ENCODE measurements around the gene RWDD1. TPM values are rescaled to one million over a fixed set of nuclear protein-coding genes. Genes with fewer than 3 reads are reported as not detected.

The RWDD1 gene
- total and polyA plus RNA-seq, 2 donors (not counting 1 experiment from before 2014, with no cell fraction given): 22.8 to 60.3 TPM

DNA sequence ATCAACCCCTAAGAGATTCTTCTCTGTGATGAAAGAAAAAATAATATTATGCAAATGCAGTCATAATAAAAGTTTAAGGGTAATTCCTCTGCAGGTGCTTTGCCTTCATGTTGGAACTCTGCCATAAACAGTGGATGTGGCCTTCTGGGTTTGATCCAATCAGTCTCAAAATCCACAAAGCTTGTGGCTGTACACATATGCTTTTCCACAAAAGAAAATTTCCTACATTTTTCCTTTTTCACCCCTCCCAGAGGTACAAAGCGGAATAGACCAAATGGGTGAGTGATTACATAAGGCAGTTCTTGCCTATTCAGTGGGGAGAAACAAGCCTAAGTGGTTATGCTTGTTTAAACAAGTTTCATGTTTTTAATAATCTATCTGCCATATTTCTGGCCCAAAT is 43.2 kb upstream of the RWDD1 start:
- TF ChIP-seq, protein P1, sequence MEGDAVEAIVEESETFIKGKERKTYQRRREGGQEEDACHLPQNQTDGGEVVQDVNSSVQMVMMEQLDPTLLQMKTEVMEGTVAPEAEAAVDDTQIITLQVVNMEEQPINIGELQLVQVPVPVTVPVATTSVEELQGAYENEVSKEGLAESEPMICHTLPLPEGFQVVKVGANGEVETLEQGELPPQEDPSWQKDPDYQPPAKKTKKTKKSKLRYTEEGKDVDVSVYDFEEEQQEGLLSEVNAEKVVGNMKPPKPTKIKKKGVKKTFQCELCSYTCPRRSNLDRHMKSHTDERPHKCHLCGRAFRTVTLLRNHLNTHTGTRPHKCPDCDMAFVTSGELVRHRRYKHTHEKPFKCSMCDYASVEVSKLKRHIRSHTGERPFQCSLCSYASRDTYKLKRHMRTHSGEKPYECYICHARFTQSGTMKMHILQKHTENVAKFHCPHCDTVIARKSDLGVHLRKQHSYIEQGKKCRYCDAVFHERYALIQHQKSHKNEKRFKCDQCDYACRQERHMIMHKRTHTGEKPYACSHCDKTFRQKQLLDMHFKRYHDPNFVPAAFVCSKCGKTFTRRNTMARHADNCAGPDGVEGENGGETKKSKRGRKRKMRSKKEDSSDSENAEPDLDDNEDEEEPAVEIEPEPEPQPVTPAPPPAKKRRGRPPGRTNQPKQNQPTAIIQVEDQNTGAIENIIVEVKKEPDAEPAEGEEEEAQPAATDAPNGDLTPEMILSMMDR (conservative IDR thresholded peaks at IDR 0.05 in 1 of 2, IDR thresholded peaks at IDR 0.05 in 1 of 2; ENCODE audit: low read depth in 1 of 2, low read length in 2 of 2): no peak
- TF ChIP-seq EZH2 (IDR thresholded peaks at IDR 0.05; ENCODE audit: low read length, missing control alignments): no peak
- H4K20me1 ChIP-seq (ENCODE audit: control insufficient read depth, extremely low read depth, insufficient read depth, low read length): no peaks in the 10 kb centered on the region
- H3K27me3 ChIP-seq (ENCODE audit: control insufficient read depth, insufficient read depth, low read length): no peaks in the 10 kb centered on the region
- H3K79me2 ChIP-seq (ENCODE audit: control insufficient read depth, insufficient read depth, low read length): no peaks in the 10 kb centered on the region
- H3K9me3 ChIP-seq (ENCODE audit: control insufficient read depth, insufficient read depth, low read depth, low read length): no peaks in the 10 kb centered on the region
- H3K9ac ChIP-seq (ENCODE audit: insufficient read depth, low read length): no peak overlapping the region
- peaks cover 3% of the 10 kb centered on the region for H3K4me1 ChIP-seq (ENCODE audit: control insufficient read depth, extremely low read depth, insufficient read depth, low read length)
- H3K4me2 ChIP-seq (ENCODE audit: extremely low read depth, insufficient read depth, low read length): no peak overlapping the region
- no peaks in the 10 kb centered on the region for H3K36me3 ChIP-seq (ENCODE audit: control insufficient read depth, insufficient read depth, low read length)
- H2AFZ ChIP-seq (ENCODE audit: low read length): no peak overlapping the region
- no peak for DNase-seq (ENCODE audit: low read depth in 2 of 2)
- no peak overlapping the region for H3K27ac ChIP-seq (ENCODE audit: insufficient read depth, low read length)
- H3K4me3 ChIP-seq (replicated peaks in 1 of 4; ENCODE audit: control extremely low read depth in 1 of 4, insufficient read depth in 1 of 4, low read depth in 3 of 4, low read length in 4 of 4): no peak overlapping the region

DNA sequence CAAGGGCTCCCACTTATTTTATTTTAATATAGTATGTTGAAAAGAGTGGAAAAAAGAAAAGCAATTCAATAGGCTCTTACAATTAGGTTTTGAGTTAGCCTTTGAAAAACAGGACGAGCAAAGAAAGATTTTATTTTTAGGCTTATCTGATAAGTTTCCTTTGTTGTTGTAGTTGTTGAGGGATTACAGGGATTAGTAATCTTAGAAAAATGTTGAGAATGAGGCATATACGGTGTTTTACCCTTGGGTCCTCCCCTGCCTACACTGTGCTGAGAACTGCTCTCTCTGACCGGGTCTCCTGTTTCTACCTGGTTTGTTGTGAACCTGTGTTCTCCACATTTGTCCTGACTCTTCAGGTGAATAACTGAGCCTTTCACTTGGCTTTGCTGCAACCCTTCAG is 42.5 kb upstream of the RWDD1 start:
- no peaks in the 10 kb centered on the region for H3K79me2 ChIP-seq (ENCODE audit: control insufficient read depth, insufficient read depth, low read length)
- peak in 1 of 2 donors; percentile 58 for DNase-seq (ENCODE audit: low read depth in 2 of 2)
- H3K4me2 ChIP-seq (ENCODE audit: extremely low read depth, insufficient read depth, low read length): no peak overlapping the region
- peak overlapping the region; percentile 22 for H2AFZ ChIP-seq (ENCODE audit: low read length)
- H3K9ac ChIP-seq (ENCODE audit: insufficient read depth, low read length): no peak overlapping the region
- peaks cover 3% of the 10 kb centered on the region for H3K4me1 ChIP-seq (ENCODE audit: control insufficient read depth, extremely low read depth, insufficient read depth, low read length)
- H3K36me3 ChIP-seq (ENCODE audit: control insufficient read depth, insufficient read depth, low read length): no peaks in the 10 kb centered on the region
- no peak overlapping the region for H3K27ac ChIP-seq (ENCODE audit: insufficient read depth, low read length)
- no peaks in the 10 kb centered on the region for H4K20me1 ChIP-seq (ENCODE audit: control insufficient read depth, extremely low read depth, insufficient read depth, low read length)
- TF ChIP-seq EZH2 (IDR thresholded peaks at IDR 0.05; ENCODE audit: low read length, missing control alignments): no peak
- TF ChIP-seq, protein P1 (conservative IDR thresholded peaks at IDR 0.05 in 1 of 2, IDR thresholded peaks at IDR 0.05 in 1 of 2; ENCODE audit: low read depth in 1 of 2, low read length in 2 of 2): no peak
- H3K4me3 ChIP-seq (replicated peaks in 1 of 4; ENCODE audit: control extremely low read depth in 1 of 4, insufficient read depth in 1 of 4, low read depth in 3 of 4, low read length in 4 of 4): no peak overlapping the region
- no peaks in the 10 kb centered on the region for H3K27me3 ChIP-seq (ENCODE audit: control insufficient read depth, insufficient read depth, low read length)
- H3K9me3 ChIP-seq (ENCODE audit: control insufficient read depth, insufficient read depth, low read depth, low read length): no peaks in the 10 kb centered on the region

DNA sequence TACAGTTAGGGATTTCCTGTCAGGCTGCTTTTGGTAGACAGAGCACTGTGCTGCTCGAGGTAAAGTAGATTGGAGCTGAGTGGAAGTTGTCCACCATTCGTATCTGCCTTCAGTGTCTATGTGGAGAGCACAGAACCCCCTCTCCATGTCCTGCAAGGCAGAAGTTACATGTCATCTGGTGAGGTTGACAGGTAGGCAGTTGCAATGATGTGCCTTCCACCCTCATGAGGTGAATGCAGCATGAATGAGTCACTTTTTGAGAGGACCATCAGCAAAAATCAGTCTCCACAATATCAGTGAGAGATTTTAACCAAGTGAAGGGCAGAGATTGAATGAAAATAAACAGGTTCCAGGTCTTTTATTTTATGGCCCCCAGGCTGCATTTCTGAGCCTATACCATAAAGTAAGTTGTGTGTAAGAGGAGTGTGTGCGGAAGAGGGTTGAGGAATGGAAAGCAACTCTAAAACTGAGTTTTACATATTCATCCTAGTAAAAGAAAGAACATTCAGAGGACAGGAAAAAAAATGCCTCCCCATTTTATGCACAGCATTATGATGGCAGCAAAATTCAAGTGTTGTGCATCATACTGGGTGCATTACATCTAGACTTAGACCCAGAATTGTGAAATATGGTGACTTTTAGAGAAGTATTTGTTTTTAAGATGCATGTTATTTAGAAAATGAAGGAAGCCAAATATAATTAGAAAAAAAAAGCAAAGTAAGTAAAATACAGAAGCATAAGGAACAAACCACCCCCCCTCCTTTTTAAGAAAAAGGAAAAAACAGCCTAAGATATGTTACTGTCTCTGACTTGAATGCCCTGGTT is 41.6 kb upstream of the RWDD1 start:
- no peaks in the 10 kb centered on the region for H3K79me2 ChIP-seq (ENCODE audit: control insufficient read depth, insufficient read depth, low read length)
- no peaks in the 10 kb centered on the region for H4K20me1 ChIP-seq (ENCODE audit: control insufficient read depth, extremely low read depth, insufficient read depth, low read length)
- no peak overlapping the region for H3K4me2 ChIP-seq (ENCODE audit: extremely low read depth, insufficient read depth, low read length)
- no peaks in the 10 kb centered on the region for H3K36me3 ChIP-seq (ENCODE audit: control insufficient read depth, insufficient read depth, low read length)
- peak in 1 of 2 donors; percentile 20 for DNase-seq (ENCODE audit: low read depth in 2 of 2)
- peaks cover 3% of the 10 kb centered on the region for H3K4me1 ChIP-seq (ENCODE audit: control insufficient read depth, extremely low read depth, insufficient read depth, low read length)
- H3K9me3 ChIP-seq (ENCODE audit: control insufficient read depth, insufficient read depth, low read depth, low read length): no peaks in the 10 kb centered on the region
- no peak overlapping the region for H3K4me3 ChIP-seq (replicated peaks in 1 of 4; ENCODE audit: control extremely low read depth in 1 of 4, insufficient read depth in 1 of 4, low read depth in 3 of 4, low read length in 4 of 4)
- H3K9ac ChIP-seq (ENCODE audit: insufficient read depth, low read length): no peak overlapping the region
- H3K27ac ChIP-seq (ENCODE audit: insufficient read depth, low read length): no peak overlapping the region
- H3K27me3 ChIP-seq (ENCODE audit: control insufficient read depth, insufficient read depth, low read length): no peaks in the 10 kb centered on the region
- no peak overlapping the region for H2AFZ ChIP-seq (ENCODE audit: low read length)
- TF ChIP-seq, protein P1 (conservative IDR thresholded peaks at IDR 0.05 in 1 of 2, IDR thresholded peaks at IDR 0.05 in 1 of 2; ENCODE audit: low read depth in 1 of 2, low read length in 2 of 2): no peak
- no peak for TF ChIP-seq EZH2 (IDR thresholded peaks at IDR 0.05; ENCODE audit: low read length, missing control alignments)
